Panc1 (cell line): ENCODE results near the gene S100A1.
"Not testable (repeated sequence)": the region's sequence is repeated elsewhere in the genome, so short reads cannot be mapped to it uniquely, and the experiment has no call there.

Experiments used
- CTCF ChIP-seq: fragments of 450-650 bp; IDR thresholded peaks from 2 replicates; pipeline ENCODE4 v1.5.1; 2017; ENCODE audit warnings: mild to moderate bottlenecking
- POLR2AphosphoS5 ChIP-seq: IDR thresholded peaks from 2 replicates; pipeline ENCODE4 v1.6.1; 2012; ENCODE audit warnings: mild to moderate bottlenecking, low read depth, low read length, moderate library complexity
- TCF7L2 ChIP-seq: IDR thresholded peaks from 2 replicates; pipeline ENCODE4 v1.6.1; 2011; ENCODE audit warnings: mild to moderate bottlenecking, low read depth, low read length, inconsistent platforms
- TF ChIP-seq, protein P1 (sequence below), 2 experiments: IDR thresholded peaks; 2 replicates each; pipeline ENCODE4 v1.6.1; 2011 to 2012; ENCODE audit warnings: low read depth in 2 of 2, control low read depth in 1 of 2, low read length in 1 of 2, mild to moderate bottlenecking in 1 of 2, moderate library complexity in 1 of 2; ENCODE audit not compliant: insufficient read depth in 1 of 2

DNA sequence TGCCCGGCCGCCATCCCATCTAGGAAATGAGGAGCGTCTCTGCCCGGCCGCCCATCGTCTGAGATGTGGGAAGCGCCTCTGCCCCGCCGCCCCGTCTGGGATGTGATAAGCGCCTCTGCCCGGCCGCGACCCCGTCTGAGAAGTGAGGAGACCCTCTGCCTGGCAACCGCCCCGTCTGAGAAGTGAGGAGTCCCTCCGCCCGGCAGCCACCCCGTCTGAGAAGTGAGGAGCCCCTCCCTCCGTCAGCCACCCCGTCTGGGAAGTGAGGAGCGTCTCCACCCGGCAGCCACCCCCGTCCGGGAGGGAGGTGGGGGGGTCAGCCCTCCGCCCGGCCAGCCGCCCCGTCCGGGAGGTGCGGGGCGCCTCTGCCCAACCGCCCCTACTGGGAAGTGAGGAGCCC lies 45.4 kb upstream of the S100A1 start:
- not testable (repeated sequence) for TF ChIP-seq CTCF, POLR2AphosphoS5, TCF7L2
- TF ChIP-seq, protein P1, sequence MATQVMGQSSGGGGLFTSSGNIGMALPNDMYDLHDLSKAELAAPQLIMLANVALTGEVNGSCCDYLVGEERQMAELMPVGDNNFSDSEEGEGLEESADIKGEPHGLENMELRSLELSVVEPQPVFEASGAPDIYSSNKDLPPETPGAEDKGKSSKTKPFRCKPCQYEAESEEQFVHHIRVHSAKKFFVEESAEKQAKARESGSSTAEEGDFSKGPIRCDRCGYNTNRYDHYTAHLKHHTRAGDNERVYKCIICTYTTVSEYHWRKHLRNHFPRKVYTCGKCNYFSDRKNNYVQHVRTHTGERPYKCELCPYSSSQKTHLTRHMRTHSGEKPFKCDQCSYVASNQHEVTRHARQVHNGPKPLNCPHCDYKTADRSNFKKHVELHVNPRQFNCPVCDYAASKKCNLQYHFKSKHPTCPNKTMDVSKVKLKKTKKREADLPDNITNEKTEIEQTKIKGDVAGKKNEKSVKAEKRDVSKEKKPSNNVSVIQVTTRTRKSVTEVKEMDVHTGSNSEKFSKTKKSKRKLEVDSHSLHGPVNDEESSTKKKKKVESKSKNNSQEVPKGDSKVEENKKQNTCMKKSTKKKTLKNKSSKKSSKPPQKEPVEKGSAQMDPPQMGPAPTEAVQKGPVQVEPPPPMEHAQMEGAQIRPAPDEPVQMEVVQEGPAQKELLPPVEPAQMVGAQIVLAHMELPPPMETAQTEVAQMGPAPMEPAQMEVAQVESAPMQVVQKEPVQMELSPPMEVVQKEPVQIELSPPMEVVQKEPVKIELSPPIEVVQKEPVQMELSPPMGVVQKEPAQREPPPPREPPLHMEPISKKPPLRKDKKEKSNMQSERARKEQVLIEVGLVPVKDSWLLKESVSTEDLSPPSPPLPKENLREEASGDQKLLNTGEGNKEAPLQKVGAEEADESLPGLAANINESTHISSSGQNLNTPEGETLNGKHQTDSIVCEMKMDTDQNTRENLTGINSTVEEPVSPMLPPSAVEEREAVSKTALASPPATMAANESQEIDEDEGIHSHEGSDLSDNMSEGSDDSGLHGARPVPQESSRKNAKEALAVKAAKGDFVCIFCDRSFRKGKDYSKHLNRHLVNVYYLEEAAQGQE (IDR thresholded peaks at IDR 0.05; ENCODE audit: insufficient read depth in 1 of 2, low read depth in 2 of 2, low read length in 1 of 2), result not testable (repeated sequence)
